B cell (primary cell): ENCODE data around the gene PRKN. TPM values are rescaled to one million over a fixed set of nuclear protein-coding genes. Genes with fewer than 3 reads are reported as not detected.

ENCODE experiments used
- ATAC-seq: fragments of 200-7000 bp; cut with Tn5 transposase; one replicate; pipeline ENCODE4 v1.10.0; 2021; ENCODE audit warnings: low read depth, mild to moderate bottlenecking, moderate number of reproducible peaks, moderate library complexity
- CTCF ChIA-PET: fragments of 350-600 bp; sonication (Branson Sonifier 250); formaldehyde crosslinking; loops from one replicate; lab custom pipeline; 2021; ENCODE audit warnings: antibody characterized with exemption, inconsistent platforms; lab: Charles Lee
- POLR2A ChIA-PET: fragments of 350-600 bp; sonication (Branson Sonifier 250); formaldehyde crosslinking; loops from one replicate; lab custom pipeline; 2021; ENCODE audit warnings: antibody characterized with exemption; lab: Charles Lee
- DNase-seq: peaks from one replicate; pipeline ENCODE4 v3.0.0; 2013
- H2AFZ ChIP-seq: 2 replicates; pipeline ENCODE4 v1.6.1; 2012; ENCODE audit warnings: mild to moderate bottlenecking, low read depth, low read length; ENCODE audit not compliant: insufficient read depth, poor library complexity, severe bottlenecking
- H3K27ac ChIP-seq, 2 donors: 1 replicate in 1 of 2; 2 replicates in 1 of 2; pipeline ENCODE4 v1.5.1; 2012 to 2013; ENCODE audit warnings: low read length in 2 of 2, mild to moderate bottlenecking in 2 of 2, moderate library complexity in 1 of 2
- H3K27me3 ChIP-seq, 4 experiments: fragments of 200-600 bp in 1 of 4; sonication (generic) in 1 of 4; replicated peaks in 1 of 4; 1 replicate in 2 of 4; 2 replicates in 2 of 4; pipeline versions ENCODE4 v1.6.1 to v1.7.0; 2013 to 2016; ENCODE audit warnings: low read length in 3 of 4, mild to moderate bottlenecking in 2 of 4, mixed read lengths in 1 of 4, moderate library complexity in 1 of 4; ENCODE audit not compliant: insufficient read depth in 4 of 4, control insufficient read depth in 3 of 4; ENCODE audit errors: control extremely low read depth in 1 of 4
- H3K36me3 ChIP-seq, 2 experiments: replicated peaks in 1 of 2; 1 replicate in 1 of 2; 2 replicates in 1 of 2; pipeline versions ENCODE4 v1.6.1 to v1.7.1; 2013; ENCODE audit warnings: low read length in 1 of 2; ENCODE audit not compliant: insufficient read depth in 2 of 2, control insufficient read depth in 1 of 2; ENCODE audit errors: control extremely low read depth in 1 of 2, extremely low read depth in 1 of 2
- H3K4me1 ChIP-seq, 2 donors: fragments of 200-600 bp in 1 of 2; sonication (generic) in 1 of 2; 1 replicate in 1 of 2; 2 replicates in 1 of 2; pipeline versions ENCODE4 v1.5.1 to v1.6.1; 2013 to 2017; ENCODE audit warnings: low read length in 2 of 2; ENCODE audit not compliant: control insufficient read depth in 2 of 2, insufficient read depth in 2 of 2
- H3K4me2 ChIP-seq: replicated peaks from 2 replicates; pipeline ENCODE3; 2012; ENCODE audit warnings: mild to moderate bottlenecking, low read depth, low read length; ENCODE audit not compliant: poor library complexity, severe bottlenecking
- H3K4me3 ChIP-seq, 5 experiments: fragments of 200-600 bp in 1 of 5; sonication (generic) in 1 of 5; 1 replicate in 3 of 5; 2 replicates in 2 of 5; pipeline versions ENCODE4 v1.5.1 to v1.7.0; 2011 to 2016; ENCODE audit warnings: low read length in 4 of 5, mild to moderate bottlenecking in 4 of 5, low read depth in 2 of 5, control low read depth in 1 of 5, moderate library complexity in 1 of 5; ENCODE audit not compliant: insufficient read depth in 1 of 5; ENCODE audit errors: control extremely low read depth in 1 of 5, extremely low read depth in 1 of 5
- H3K79me2 ChIP-seq: fragments of 200-600 bp; sonication (generic); one replicate; pipeline ENCODE4 v1.6.0; 2016; ENCODE audit warnings: low read length; ENCODE audit not compliant: control insufficient read depth, insufficient read depth
- H3K9ac ChIP-seq: fragments of 200-600 bp; sonication (generic); 2 replicates; pipeline ENCODE4 v1.6.1; 2017; ENCODE audit warnings: mild to moderate bottlenecking, low read length, moderate library complexity
- H3K9me3 ChIP-seq, 3 donors: one replicate each; pipeline versions ENCODE4 v1.6.1 to v1.7.1; 2013; ENCODE audit warnings: low read length in 2 of 3; ENCODE audit not compliant: control insufficient read depth in 2 of 3, insufficient read depth in 1 of 3; ENCODE audit errors: control extremely low read depth in 1 of 3
- H4K20me1 ChIP-seq: 2 replicates; pipeline ENCODE4 v1.6.0; 2012; ENCODE audit warnings: mild to moderate bottlenecking, low read length; ENCODE audit not compliant: insufficient read depth, control insufficient read depth, poor library complexity, severe bottlenecking
- H3K27ac Mint-ChIP-seq: one replicate; pipeline ENCODE4 v1.8.0; 2021; ENCODE audit warnings: mixed read lengths
- H3K27me3 Mint-ChIP-seq: one replicate; pipeline ENCODE4 v1.8.0; 2021; ENCODE audit warnings: mixed read lengths
- H3K4me1 Mint-ChIP-seq: one replicate; pipeline ENCODE4 v1.8.0; 2021; ENCODE audit warnings: mixed read lengths
- H3K4me3 Mint-ChIP-seq: one replicate; pipeline ENCODE4 v1.8.0; 2021; ENCODE audit warnings: mixed read lengths
- H3K9me3 Mint-ChIP-seq: one replicate; pipeline ENCODE4 v1.8.0; 2022; ENCODE audit warnings: mixed read lengths; ENCODE audit not compliant: insufficient read depth
- CTCF ChIP-seq: fragments of 200-600 bp; IDR thresholded peaks from one replicate; pipeline ENCODE4 v1.8.0; 2022; ENCODE audit warnings: antibody characterized with exemption, mild to moderate bottlenecking
- EZH2 ChIP-seq: IDR thresholded peaks from 2 replicates; pipeline ENCODE4 v1.6.1; 2012; ENCODE audit warnings: borderline replicate concordance, low read depth, mild to moderate bottlenecking, moderate library complexity, low read length; ENCODE audit not compliant: insufficient read depth, poor library complexity, severe bottlenecking
- WGBS: methylation state at CpG from one replicate; pipeline ENCODE4 v1.1.5; 2013; ENCODE audit warnings: missing lambda C conversion rate; ENCODE audit not compliant: insufficient coverage; 5-methylcytosine and 5-hydroxymethylcytosine counted together
- intact Hi-C: fragments of 100-400 bp; cut with micrococcal nuclease; formaldehyde crosslinking; loops from one replicate; pipeline ENCODE4 v1.10.0; 2022
- polyA plus RNA-seq: library from polyadenylated mRNA; depleted of rRNA; stranded (reverse); fragments of >200 nt; gene quantifications from 2 replicates; pipeline ENCODE4 v1.2.3, GENCODE V29; 2012
- total RNA-seq, 2 donors: library from RNA; stranded (reverse); fragments of 120-200 nt in 1 of 2; gene quantifications; 1 replicate in 1 of 2; 2 replicates in 1 of 2; pipeline versions ENCODE4 v1.2.3 to v1.2.4, GENCODE V29; 2013 to 2022

PRKN gene
- total and polyA plus RNA-seq, 2 donors (not counting 1 experiment from before 2014, with no cell fraction given), result 1.6 to 6.2 TPM

GRCh38 chr6:162108041-162108440 is 619.5 kb downstream of the PRKN start:
- Mint-ChIP-seq H3K27ac (no peak overlapping the region), H3K4me3 (no peak overlapping the region)
- no peak overlapping the region for H3K4me2 ChIP-seq

GRCh38 chr6:162100096-162100495 is 627.5 kb downstream of the PRKN start:
- no peaks in the 10 kb centered on the region for H3K4me1 Mint-ChIP-seq
- H3K27ac Mint-ChIP-seq, result no peak overlapping the region
- DNase-seq, result no peak
- Histone ChIP-seq H2AFZ (no peak overlapping the region), H4K20me1 (no peaks in the 10 kb centered on the region), H3K36me3 (no peaks in the 10 kb centered on the region), H3K27ac (no peak overlapping the region), H3K9me3 (peaks cover 0 to 12% (median 4%) of the 10 kb centered on the region in 3 donors), H3K9ac (no peak overlapping the region), H3K4me1 (no peaks in the 10 kb centered on the region), H3K4me3 (no peak overlapping the region), H3K79me2 (no peaks in the 10 kb centered on the region), H3K4me2 (no peak overlapping the region), H3K27me3 (no peaks in the 10 kb centered on the region)
- no peak for TF ChIP-seq CTCF
- TF ChIP-seq EZH2, result no peak
- ChIA-PET CTCF (no interaction called here), POLR2A (no interaction called here)
- no peaks in the 10 kb centered on the region for H3K27me3 Mint-ChIP-seq
- intact Hi-C loops, result no loop called here
- WGBS, result 100% methylated on average over 1 of the region's 5 CpGs
- peaks cover 5% of the 10 kb centered on the region for H3K9me3 Mint-ChIP-seq
- no peak overlapping the region for H3K4me3 Mint-ChIP-seq
- ATAC-seq, result no peak

More at GRCh38 chr6:162108041-162108440, 619.5 kb downstream of the PRKN start:
- intact Hi-C loops, result no loop called here
- Histone ChIP-seq H3K36me3 (no peaks in the 10 kb centered on the region), H3K79me2 (no peaks in the 10 kb centered on the region), H3K27me3 (no peaks in the 10 kb centered on the region), H3K9me3 (peaks cover 0 to 5% (median 0%) of the 10 kb centered on the region in 3 donors), H3K4me1 (no peaks in the 10 kb centered on the region), H4K20me1 (no peaks in the 10 kb centered on the region), H2AFZ (no peak overlapping the region), H3K9ac (no peak overlapping the region), H3K4me3 (no peak overlapping the region), H3K27ac (no peak overlapping the region)
- WGBS, result no CpG with 5 or more reads among the region's 3 CpGs
- H3K27me3 Mint-ChIP-seq, result no peaks in the 10 kb centered on the region
- no peak for TF ChIP-seq EZH2
- TF ChIP-seq CTCF, result no peak
- CTCF ChIA-PET, result no interaction called here
- H3K9me3 Mint-ChIP-seq, result peaks cover 6% of the 10 kb centered on the region
- ATAC-seq (no peak), DNase-seq (no peak)
- POLR2A ChIA-PET, result no interaction called here
- no peaks in the 10 kb centered on the region for H3K4me1 Mint-ChIP-seq
